Measurements from ENCODE around the gene BIRC7. TPM values are rescaled to one million over a fixed set of nuclear protein-coding genes. Genes with fewer than 3 reads are reported as not detected.

BIRC7 gene
- total RNA-seq, 1 donor from 2014 or later = 6.9 TPM

GRCh38 chr20:63202021-63202420 lies 33.7 kb upstream of the BIRC7 start:
- no peak overlapping the region for H3K27ac Mint-ChIP-seq (ENCODE audit: unreplicated experiment)
- TF ChIP-seq, protein P1, sequence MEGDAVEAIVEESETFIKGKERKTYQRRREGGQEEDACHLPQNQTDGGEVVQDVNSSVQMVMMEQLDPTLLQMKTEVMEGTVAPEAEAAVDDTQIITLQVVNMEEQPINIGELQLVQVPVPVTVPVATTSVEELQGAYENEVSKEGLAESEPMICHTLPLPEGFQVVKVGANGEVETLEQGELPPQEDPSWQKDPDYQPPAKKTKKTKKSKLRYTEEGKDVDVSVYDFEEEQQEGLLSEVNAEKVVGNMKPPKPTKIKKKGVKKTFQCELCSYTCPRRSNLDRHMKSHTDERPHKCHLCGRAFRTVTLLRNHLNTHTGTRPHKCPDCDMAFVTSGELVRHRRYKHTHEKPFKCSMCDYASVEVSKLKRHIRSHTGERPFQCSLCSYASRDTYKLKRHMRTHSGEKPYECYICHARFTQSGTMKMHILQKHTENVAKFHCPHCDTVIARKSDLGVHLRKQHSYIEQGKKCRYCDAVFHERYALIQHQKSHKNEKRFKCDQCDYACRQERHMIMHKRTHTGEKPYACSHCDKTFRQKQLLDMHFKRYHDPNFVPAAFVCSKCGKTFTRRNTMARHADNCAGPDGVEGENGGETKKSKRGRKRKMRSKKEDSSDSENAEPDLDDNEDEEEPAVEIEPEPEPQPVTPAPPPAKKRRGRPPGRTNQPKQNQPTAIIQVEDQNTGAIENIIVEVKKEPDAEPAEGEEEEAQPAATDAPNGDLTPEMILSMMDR (conservative IDR thresholded peaks at IDR 0.05) = no peak
- no peaks in the 10 kb centered on the region for H3K27me3 Mint-ChIP-seq (ENCODE audit: low read depth)
- no peak overlapping the region for H3K4me3 Mint-ChIP-seq
- no peak for DNase-seq (ENCODE audit: low read depth, low spot score)
- H3K9me3 Mint-ChIP-seq = no peaks in the 10 kb centered on the region
- peaks cover 9% of the 10 kb centered on the region for H3K4me1 Mint-ChIP-seq
- H3K36me3 Mint-ChIP-seq (ENCODE audit: low read depth) = peaks cover 8% of the 10 kb centered on the region

GRCh38 chr20:63202811-63203526 lies 32.7 kb upstream of the BIRC7 start:
- TF ChIP-seq, protein P1 (conservative IDR thresholded peaks at IDR 0.05) = no peak
- H3K9me3 Mint-ChIP-seq = no peaks in the 10 kb centered on the region
- no peaks in the 10 kb centered on the region for H3K27me3 Mint-ChIP-seq (ENCODE audit: low read depth)
- peaks cover 8% of the 10 kb centered on the region for H3K36me3 Mint-ChIP-seq (ENCODE audit: low read depth)
- DNase-seq (ENCODE audit: low read depth, low spot score) = no peak
- H3K4me1 Mint-ChIP-seq = peaks cover 9% of the 10 kb centered on the region
- H3K4me3 Mint-ChIP-seq = no peak overlapping the region
- no peak overlapping the region for H3K27ac Mint-ChIP-seq (ENCODE audit: unreplicated experiment)

DNA sequence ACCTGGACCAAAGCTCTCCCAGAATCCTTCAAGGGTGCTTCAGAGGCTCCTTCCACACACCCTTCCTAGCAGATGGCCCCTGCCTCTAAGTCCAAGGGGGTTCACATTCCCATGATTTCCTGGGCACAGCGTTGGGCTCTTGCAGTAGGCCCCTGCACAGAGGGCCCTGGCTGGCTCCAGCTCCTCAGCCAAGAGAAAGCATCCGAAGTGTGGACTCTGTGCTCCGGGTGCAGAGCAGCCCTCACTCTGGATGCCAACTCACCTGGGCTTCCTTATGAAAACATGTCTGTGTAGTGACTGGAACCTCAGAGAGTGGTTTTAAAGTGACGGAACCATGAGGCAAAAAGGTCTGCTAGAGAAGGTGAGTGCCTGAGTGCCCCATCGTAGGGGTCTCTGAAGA lies 31.3 kb upstream of the BIRC7 start:
- no peak overlapping the region for H3K27ac Mint-ChIP-seq (ENCODE audit: unreplicated experiment)
- H3K9me3 Mint-ChIP-seq = no peaks in the 10 kb centered on the region
- TF ChIP-seq, protein P1 (conservative IDR thresholded peaks at IDR 0.05) = no peak
- DNase-seq (ENCODE audit: low read depth, low spot score) = no peak
- H3K4me3 Mint-ChIP-seq = no peak overlapping the region
- peaks cover 6% of the 10 kb centered on the region for H3K36me3 Mint-ChIP-seq (ENCODE audit: low read depth)
- no peaks in the 10 kb centered on the region for H3K27me3 Mint-ChIP-seq (ENCODE audit: low read depth)
- no peaks in the 10 kb centered on the region for H3K4me1 Mint-ChIP-seq

DNA sequence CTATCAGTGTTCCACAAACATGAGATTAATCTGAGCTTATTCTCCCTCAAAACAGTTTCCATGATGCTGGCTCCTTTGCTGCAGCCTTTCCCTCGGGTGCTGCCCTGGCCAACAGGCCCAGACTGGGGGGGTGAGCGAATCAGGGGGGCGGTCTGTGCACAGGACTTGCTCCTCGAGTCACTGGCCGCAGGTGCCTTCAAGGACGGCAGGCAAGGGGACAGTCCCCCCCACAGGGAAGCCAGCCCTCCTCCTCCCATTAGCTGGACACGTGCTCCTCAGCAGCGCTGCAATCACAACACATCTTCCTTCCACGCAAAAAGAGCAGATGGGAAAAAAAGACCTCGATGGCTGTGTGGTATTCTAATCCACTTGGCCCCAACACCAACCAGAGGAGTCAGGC lies 29.8 kb upstream of the BIRC7 start:
- Mint-ChIP-seq H3K4me3 (no peak overlapping the region), H3K9me3 (no peaks in the 10 kb centered on the region), H3K4me1 (peaks cover 3% of the 10 kb centered on the region), H3K27ac (ENCODE audit: unreplicated experiment) (no peak overlapping the region), H3K27me3 (ENCODE audit: low read depth) (no peaks in the 10 kb centered on the region), H3K36me3 (ENCODE audit: low read depth) (peaks cover 8% of the 10 kb centered on the region)
- no peak for DNase-seq (ENCODE audit: low read depth, low spot score)
- TF ChIP-seq, protein P1 (conservative IDR thresholded peaks at IDR 0.05) = no peak

DNA sequence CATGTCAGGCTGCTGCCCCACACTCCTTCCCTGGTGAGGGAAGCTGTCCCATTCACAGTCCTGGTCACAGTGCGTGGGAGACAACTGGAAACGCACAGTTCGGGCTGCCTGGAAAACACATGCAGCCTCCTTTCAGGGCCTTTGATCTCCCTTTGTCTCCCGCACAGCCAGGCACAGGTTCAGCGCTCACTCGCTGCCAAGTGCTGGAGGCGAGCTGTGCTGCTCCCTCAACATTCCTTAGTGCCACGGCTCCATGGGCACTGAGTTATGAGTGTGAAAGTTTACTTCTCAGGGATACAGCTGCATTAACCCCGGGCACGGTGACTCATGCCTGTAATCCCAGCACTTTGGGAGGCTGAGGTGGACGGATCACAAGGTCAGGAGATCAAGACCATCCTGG lies 28.8 kb upstream of the BIRC7 start:
- Mint-ChIP-seq H3K9me3 (no peaks in the 10 kb centered on the region), H3K27ac (ENCODE audit: unreplicated experiment) (no peak overlapping the region), H3K36me3 (ENCODE audit: low read depth) (peaks cover 9% of the 10 kb centered on the region), H3K4me3 (no peak overlapping the region), H3K4me1 (peaks cover 4% of the 10 kb centered on the region), H3K27me3 (ENCODE audit: low read depth) (no peaks in the 10 kb centered on the region)
- DNase-seq (ENCODE audit: low read depth, low spot score) = no peak
- TF ChIP-seq, protein P1 (conservative IDR thresholded peaks at IDR 0.05) = no peak
